Fibroblast of peridontal ligament (primary cell): ENCODE measurements around the gene MRPL24.
"Not testable (repeated sequence)": the region's sequence is repeated elsewhere in the genome, so short reads cannot be mapped to it uniquely, and the experiment has no call there.

ENCODE experiments used
- DNase-seq: peaks from one replicate; pipeline ENCODE4 v3.0.0-alpha.2; 2010; ENCODE audit errors: extremely low read depth

MRPL24 gene

DNA sequence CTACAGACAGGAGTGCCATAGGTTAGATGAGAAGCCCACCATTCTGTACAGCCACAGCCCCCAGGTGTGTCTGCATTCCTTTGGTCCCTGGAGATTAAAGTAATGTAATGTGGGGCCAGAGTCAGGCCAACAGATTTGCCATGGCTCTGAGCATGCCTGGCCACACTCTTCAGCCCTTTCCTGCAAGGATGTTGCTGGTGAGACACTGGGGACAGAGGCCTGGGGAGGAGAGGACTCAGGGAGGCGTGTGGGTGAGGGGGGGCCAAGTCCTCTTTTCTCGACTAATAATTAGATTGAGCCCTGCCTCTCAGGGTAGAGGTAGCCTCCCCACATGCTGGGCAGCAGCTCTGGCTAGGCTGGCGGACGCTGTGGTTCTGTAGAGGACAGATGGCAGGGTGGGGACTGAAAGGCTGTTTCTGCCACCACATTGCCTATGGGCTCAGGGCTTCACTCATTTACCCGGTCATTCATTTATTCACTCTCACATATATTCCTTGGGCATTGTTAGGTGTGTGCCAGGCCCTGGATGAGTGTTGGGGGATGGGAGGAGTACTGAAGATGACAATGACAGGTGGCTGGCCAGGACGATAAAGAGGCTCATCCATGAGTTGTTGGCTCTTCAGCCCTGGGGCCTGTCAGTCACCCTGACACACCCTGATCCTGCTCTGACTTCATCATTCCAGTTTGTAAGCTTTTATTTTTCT lies 19.4 kb upstream of the MRPL24 start:
- DNase-seq = no peak

GRCh38 chr1:156757572-156758253 lies 16.8 kb upstream of the MRPL24 start:
- not testable (repeated sequence) for DNase-seq

DNA sequence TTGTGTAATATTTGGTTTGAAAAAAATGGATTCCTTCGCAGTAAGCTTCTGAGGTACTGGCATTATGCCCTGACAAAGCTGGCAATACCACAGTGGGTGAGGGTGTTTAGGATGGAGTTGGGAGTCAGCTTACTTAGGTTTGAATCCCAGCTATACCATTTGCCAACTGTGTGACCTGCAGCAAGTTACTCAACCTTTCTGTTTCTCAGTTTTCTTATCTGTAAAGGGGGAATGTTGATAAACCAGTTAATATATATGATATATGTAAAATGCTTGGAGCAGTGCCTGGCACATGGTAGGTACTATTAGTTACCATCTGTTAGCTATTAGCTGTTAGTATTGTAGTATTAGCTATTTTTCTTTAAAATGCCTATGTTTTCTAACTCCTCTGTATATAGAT lies 15.5 kb upstream of the MRPL24 start:
- no peak for DNase-seq

DNA sequence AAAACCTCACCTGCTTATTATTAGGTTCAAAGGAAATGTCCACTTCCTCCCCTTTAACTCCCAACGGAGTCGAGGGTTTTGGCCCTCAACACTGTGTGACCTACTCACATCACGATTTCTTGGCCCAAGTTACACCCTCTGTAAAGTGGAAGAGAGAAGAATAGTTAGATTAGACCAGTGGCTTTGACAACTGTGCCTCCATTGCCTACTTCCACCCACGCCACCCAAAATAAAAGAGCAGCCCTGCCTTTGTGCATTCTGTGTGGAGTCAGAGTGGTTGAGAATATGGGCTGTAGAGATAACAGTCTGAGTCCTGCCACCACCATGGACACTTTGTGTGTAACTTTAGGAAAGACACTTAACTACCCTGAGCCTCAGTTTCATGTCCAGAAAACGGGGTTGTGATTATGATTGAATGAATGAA lies 14.7 kb upstream of the MRPL24 start:
- DNase-seq = no peak

DNA sequence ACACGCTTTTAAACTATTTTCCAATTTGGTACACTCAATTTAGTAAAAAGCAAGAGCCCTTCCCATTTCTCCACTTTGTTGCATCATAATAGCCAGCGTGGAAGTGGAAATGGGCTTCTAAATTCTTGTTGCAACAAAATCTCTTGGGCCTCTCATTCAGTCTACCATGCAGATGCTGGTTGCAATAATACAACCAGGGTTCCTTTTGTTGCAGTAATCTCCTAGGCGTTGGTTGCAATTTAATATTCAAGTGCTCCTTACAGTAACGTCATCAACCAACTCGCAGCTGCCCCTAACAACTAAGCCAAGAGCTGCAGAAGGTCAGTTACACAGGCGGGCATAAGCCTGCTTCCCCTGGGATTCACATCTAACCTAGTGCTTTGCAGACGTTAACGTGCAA lies 13.3 kb upstream of the MRPL24 start:
- DNase-seq = no peak

- peak; percentile 77 for DNase-seq
Observed at GRCh38 chr1:156752843-156753482, 12.1 kb upstream of the MRPL24 start.

DNA sequence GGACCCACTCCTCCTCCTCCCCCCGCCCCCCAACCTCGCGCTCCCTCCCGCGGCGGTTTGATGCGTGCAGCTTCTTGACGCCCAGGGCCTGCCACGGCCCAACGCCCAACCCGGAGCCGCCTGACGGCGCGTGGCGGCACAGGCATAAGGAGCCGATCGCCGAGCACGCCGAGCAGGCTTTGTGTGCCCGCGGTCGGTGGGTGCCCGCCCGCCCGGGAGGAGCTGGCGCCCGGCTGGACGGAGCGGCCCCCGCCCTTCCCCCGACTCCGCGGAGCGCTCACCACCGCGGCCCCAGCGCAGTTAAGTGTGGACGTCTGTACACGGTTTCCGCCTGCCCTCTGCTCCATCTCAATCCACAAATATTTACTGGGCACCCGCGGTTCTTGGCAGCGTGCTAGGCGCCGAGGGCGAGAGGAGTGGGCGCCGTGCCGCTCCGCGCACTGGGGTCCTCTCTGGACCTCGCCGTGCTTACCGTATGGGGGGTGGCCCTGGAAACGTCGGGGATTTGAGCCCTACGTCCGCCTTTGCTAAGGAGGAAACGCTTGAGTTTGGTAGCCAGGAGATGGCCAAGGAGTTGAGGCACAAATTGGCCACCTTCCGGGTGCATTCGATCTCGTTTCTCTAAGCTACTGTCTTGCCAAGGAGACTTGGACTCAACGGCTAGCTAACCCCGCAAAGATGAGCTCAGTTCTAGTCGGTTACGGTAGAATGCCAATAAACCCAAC lies 11.0 kb upstream of the MRPL24 start:
- DNase-seq = peak; percentile 93

GRCh38 chr1:156751451-156751756 lies 10.5 kb upstream of the MRPL24 start, which contains the start of gene HDGF:
Gene HDGF (minus strand): TSS chr1:156751675. CDS start chr1:156751429, 246 bp downstream.
- no peak for DNase-seq

- no peak for DNase-seq
Observed at GRCh38 chr1:156750711-156751450, 10.0 kb upstream of the MRPL24 start.

GRCh38 chr1:156750191-156750672 lies 9.3 kb upstream of the MRPL24 start:
- DNase-seq = no peak

DNA sequence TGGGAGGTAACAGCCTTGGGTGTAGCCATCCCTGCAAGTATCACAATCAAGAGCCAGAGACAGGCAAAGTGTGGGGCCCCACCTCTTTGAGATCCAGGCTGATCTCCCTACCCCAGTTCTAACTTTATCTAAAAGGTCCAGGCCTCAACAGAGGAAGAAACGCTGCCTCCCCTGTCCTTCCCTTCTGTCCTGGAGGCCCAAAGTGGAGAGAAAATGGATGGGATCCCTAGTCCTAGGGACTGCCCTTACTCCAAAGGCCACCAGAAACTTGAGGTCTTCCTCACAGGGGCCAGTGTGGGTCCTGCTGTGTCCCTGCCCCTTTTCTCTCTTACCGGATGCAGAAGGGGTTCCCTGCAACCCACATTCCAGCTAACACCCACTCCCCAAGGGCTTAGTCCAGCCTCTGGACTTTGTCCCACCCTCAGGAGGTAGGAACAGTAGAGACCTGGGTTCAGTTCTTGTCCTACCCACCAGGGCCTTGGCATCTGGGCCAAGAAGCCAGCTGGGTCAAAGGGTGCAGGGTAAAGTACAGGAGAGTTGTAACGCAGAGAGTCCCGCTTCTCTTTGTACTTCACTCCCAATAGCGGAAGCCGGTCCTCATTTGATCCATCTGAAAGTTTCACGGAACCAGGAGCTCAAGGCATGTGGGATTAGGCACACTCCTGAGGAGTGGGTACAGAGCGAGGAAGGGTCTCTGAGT lies 8.7 kb upstream of the MRPL24 start:
- no peak for DNase-seq

DNA sequence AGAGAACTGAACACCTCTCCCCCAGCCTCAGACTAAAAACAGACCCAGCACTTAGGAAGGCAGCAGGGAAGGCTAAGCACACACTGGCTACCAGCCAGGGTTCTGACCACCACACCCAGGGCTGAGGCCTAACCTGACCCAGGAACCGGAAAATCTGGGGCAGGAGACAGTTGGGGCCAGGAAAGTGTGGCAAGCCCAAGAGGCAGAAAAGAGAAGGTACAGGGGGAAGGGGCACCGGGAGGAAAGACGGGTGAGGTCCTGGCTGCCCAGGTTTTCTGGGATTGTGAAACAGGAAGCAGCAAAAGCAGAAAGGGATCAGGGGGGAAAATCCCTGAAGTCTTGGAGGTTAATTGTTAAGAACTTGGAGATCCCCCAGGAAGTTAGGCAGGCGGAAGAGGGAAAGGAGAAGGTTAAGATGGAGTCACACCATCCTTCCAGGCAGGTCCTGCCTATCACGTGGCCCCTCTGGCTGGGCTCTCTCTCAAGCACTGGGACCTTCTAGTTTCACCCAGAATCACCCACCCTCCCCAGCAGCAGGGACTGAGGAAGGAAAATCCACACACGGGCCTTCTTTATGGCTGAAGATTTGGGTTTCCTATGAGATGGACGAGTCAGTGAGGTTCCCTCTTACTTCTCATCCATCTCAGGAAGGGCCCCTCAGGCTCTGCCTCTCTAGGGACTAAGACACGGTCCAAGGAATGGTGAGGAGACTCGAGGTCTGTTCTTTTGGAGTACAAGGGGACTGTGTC lies 8.0 kb upstream of the MRPL24 start:
- DNase-seq = peak; percentile 49

DNA sequence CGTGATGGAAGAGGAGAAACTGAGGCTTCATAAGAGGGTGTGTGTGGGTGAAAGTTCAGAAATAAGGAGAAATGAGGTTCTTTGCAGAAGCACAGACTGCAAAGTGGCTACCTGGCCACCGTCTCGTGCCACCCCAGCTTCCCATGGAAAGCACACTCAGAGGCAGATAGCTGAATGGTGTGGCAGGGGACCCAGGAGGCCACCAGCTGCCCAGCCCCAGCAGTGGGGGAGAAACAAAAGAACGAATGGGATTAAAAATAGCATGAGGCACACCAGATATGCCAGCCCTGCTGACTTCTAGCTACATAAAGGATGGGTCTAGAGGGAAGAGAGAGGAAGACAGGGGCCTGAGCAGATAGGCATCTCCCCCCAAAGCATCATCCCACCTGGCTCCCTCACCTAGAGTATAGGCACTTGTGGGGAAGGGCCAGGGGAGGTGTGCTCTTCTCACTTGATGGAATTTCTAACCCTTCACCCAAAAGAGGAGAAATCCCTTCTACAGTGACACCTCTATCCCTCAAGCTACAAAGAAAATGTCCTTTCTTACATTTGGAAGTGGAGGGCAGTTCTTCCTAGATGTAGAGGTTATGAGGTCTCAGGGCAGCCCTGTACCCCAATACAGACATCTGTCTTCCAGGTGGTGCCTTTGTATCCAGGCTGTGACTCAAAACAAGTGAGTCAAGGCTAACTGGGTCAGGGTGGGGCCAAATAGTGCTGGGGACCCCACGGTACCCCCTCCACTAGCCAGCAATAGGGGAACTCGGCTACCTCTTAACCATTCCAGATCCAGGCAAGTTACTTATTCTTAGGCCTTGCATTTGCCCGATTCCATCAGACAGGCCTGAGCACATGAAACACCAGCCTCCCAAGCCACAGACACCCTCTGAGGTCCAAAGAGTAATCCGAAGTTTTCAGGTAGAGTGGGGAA lies 7.1 kb upstream of the MRPL24 start:
- DNase-seq = no peak

GRCh38 chr1:156746728-156747631 lies 6.1 kb upstream of the MRPL24 start:
- peak; percentile 92 for DNase-seq

DNA sequence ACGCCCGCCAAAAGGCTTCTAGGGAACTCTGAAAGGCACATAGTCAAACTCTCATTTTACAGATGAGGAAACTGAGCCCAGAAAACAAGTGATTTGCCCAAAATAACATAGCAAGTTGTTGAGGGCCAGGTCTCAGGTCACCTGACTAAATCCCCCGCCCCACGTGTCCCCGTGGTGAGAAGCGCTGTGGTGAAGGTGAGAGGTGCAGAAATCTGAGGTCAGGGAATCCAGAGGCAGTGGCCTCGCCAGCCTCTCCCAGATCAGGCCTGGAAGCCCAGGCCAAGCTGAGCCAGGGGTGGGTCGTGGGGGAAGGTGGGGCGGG lies 5.5 kb upstream of the MRPL24 start:
- DNase-seq = no peak

DNA sequence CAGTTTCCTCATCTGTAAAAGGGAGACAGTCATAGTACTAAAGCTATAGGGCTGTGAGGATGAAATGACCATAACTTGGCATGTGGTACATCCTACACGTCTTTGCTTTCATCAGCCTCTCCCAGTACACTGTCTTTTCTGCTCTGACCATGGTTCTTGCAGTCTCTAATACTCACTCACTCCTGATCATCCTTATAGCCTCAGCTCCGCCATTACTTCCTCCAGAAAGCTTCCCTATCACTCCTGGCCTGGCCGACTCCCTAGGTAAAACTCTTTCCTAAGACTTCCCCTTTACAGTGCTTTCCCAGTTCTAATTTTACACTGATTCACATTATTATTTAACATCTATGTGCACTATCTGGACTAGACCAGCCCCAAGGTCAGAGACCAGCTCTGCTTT lies 5.0 kb upstream of the MRPL24 start:
- DNase-seq = no peak

GRCh38 chr1:156744786-156745419 lies 4.0 kb upstream of the MRPL24 start:
- DNase-seq = no peak

DNA sequence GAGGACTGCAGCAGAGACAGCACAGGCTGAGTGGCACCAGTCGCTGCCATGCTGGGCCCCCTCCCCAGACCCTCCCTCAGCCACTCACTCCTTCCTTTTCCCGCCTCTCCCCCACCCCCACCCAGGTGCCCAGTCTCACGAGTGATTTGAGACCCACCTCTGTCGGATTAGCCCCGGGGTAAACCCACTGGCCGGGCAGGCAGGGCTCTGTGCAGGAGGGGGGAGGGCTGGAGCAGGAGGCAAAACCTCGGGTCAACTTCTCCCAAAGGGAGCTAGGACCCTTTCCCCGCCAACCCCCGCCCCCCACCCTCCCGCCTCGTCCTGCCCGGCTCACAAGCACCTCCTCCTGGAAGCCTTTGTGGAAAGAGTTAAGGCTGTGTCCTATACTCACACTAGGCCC lies 3.5 kb upstream of the MRPL24 start:
- no peak for DNase-seq
